DMS153 (cell line): ENCODE results near the gene SMIM8.

Experiments used
- DNase-seq: peaks from one replicate; lab custom pipeline; 2025; lab: John Stamatoyannopoulos, UW

The SMIM8 gene

GRCh38 chr6:87334683-87335082 is 12.3 kb downstream of the SMIM8 start:
- DNase-seq: no peak

- no peak for DNase-seq
These were observed 14.0 kb downstream of the SMIM8 start for GRCh38 chr6:87336367-87336766.

GRCh38 chr6:87340230-87340629 is 17.8 kb downstream of the SMIM8 start:
- no peak for DNase-seq

GRCh38 chr6:87341158-87341557 is 18.8 kb downstream of the SMIM8 start:
- DNase-seq: no peak

GRCh38 chr6:87341899-87342298 is 19.5 kb downstream of the SMIM8 start:
- no peak for DNase-seq

- DNase-seq: no peak
These were observed 20.4 kb downstream of the SMIM8 start for GRCh38 chr6:87342829-87343228.

GRCh38 chr6:87344731-87345130 is 22.3 kb downstream of the SMIM8 start, which contains the start of gene C6orf163:
Gene C6orf163, plus strand, starts transcription at chr6:87344813. Its CDS starts 287 bp downstream, at chr6:87345100.
- no peak for DNase-seq

- no peak for DNase-seq
These were observed 24.3 kb downstream of the SMIM8 start for GRCh38 chr6:87346700-87347099.

- DNase-seq: no peak
These were observed 27.5 kb downstream of the SMIM8 start for GRCh38 chr6:87349896-87350295.

GRCh38 chr6:87350516-87350915 is 28.1 kb downstream of the SMIM8 start:
- DNase-seq: no peak

GRCh38 chr6:87351583-87351982 is 29.2 kb downstream of the SMIM8 start:
- DNase-seq: no peak

GRCh38 chr6:87356181-87356580 is 33.8 kb downstream of the SMIM8 start:
- DNase-seq: no peak

- no peak for DNase-seq
These were observed 35.2 kb downstream of the SMIM8 start for GRCh38 chr6:87357479-87358196.

GRCh38 chr6:87364602-87365252 is 42.3 kb downstream of the SMIM8 start:
- no peak for DNase-seq

- DNase-seq: no peak
These were observed 43.9 kb downstream of the SMIM8 start for GRCh38 chr6:87366072-87366827.

- DNase-seq: no peak
These were observed 44.5 kb downstream of the SMIM8 start for GRCh38 chr6:87366899-87367298.

GRCh38 chr6:87373377-87373776 is 51.0 kb downstream of the SMIM8 start:
- no peak for DNase-seq

- no peak for DNase-seq
These were observed 52.9 kb downstream of the SMIM8 start for GRCh38 chr6:87375315-87375714.

GRCh38 chr6:87376643-87377042 is 54.3 kb downstream of the SMIM8 start:
- DNase-seq: no peak

- no peak for DNase-seq
These were observed 56.6 kb downstream of the SMIM8 start for GRCh38 chr6:87378947-87379346.

GRCh38 chr6:87382861-87383260 is 60.5 kb downstream of the SMIM8 start:
- DNase-seq: no peak

- no peak for DNase-seq
These were observed 61.6 kb downstream of the SMIM8 start for GRCh38 chr6:87384038-87384437.

- DNase-seq: no peak
These were observed 62.1 kb downstream of the SMIM8 start for GRCh38 chr6:87384449-87384848.
